H4 (cell line): Measurements from ENCODE around the gene TMPRSS3. TPM values are rescaled to one million over a fixed set of nuclear protein-coding genes. Genes with fewer than 3 reads are reported as not detected.

Source experiments
- DNase-seq: peaks from one replicate; pipeline ENCODE4 v3.0.0-alpha.2; 2015; ENCODE audit warnings: low spot score
- total RNA-seq: library from RNA; depleted of rRNA; stranded (reverse); fragments of >200 nt; shearing (Covaris generic); gene quantifications from 2 replicates; pipeline ENCODE4 v1.2.3, GENCODE V29; 2014

Gene TMPRSS3
- total RNA-seq, 1 experiment from 2014 or later = 6.9 TPM

GRCh38 chr21:42388740-42389448, 7.0 kb downstream of the TMPRSS3 start:
- no peak for DNase-seq

- DNase-seq = no peak
Observed at GRCh38 chr21:42387843-42388340, 8.0 kb downstream of the TMPRSS3 start.

GRCh38 chr21:42387164-42387563, 8.7 kb downstream of the TMPRSS3 start:
- no peak for DNase-seq

- DNase-seq = no peak
Observed at GRCh38 chr21:42386034-42386591, 9.7 kb downstream of the TMPRSS3 start.

- DNase-seq = no peak
Observed at GRCh38 chr21:42385619-42386018, 10.2 kb downstream of the TMPRSS3 start.

- no peak for DNase-seq
Observed at GRCh38 chr21:42384989-42385388, 10.9 kb downstream of the TMPRSS3 start.

GRCh38 chr21:42384156-42384945, 11.5 kb downstream of the TMPRSS3 start:
- no peak for DNase-seq

- no peak for DNase-seq
Observed at GRCh38 chr21:42383331-42383730, 12.5 kb downstream of the TMPRSS3 start.

- no peak for DNase-seq
Observed at GRCh38 chr21:42382915-42383314, 12.9 kb downstream of the TMPRSS3 start.

- peak; percentile 59 for DNase-seq
Observed at GRCh38 chr21:42381347-42381984, 14.4 kb downstream of the TMPRSS3 start.

- no peak for DNase-seq
Observed at GRCh38 chr21:42379426-42380215, 16.2 kb downstream of the TMPRSS3 start.

GRCh38 chr21:42378418-42378817, 17.4 kb downstream of the TMPRSS3 start:
- no peak for DNase-seq

GRCh38 chr21:42377951-42378340, 17.9 kb downstream of the TMPRSS3 start:
- DNase-seq = no peak

GRCh38 chr21:42377211-42377950, 18.5 kb downstream of the TMPRSS3 start:
- DNase-seq = no peak

- peak; percentile 33 for DNase-seq
Observed at GRCh38 chr21:42376338-42376982, 19.4 kb downstream of the TMPRSS3 start.

- DNase-seq = no peak
Observed at GRCh38 chr21:42375966-42376337, 19.9 kb downstream of the TMPRSS3 start.

- no peak for DNase-seq
Observed at GRCh38 chr21:42375506-42375905, 20.3 kb downstream of the TMPRSS3 start.

- no peak for DNase-seq
Observed at GRCh38 chr21:42374864-42375499, 20.9 kb downstream of the TMPRSS3 start.

GRCh38 chr21:42374457-42374856, 21.4 kb downstream of the TMPRSS3 start:
- no peak for DNase-seq
